Sigmoid colon (tissue), 7 donors: Measurements from ENCODE around the gene GOLGA2. TPM values are rescaled to one million over a fixed set of nuclear protein-coding genes. Genes with fewer than 3 reads are reported as not detected.

ENCODE experiments used
- DNase-seq: peaks from one replicate; pipeline ENCODE4 v3.0.0-alpha.2; 2019
- H3K27ac ChIP-seq, 4 donors: fragments of 200-600 bp; sonication (generic); one replicate each; pipeline ENCODE4 v1.5.1; 2016 to 2019; ENCODE audit warnings: mild to moderate bottlenecking in 1 of 4
- H3K27me3 ChIP-seq, 3 donors: fragments of 200-600 bp; sonication (generic); one replicate each; pipeline ENCODE4 v1.5.1; 2019; ENCODE audit warnings: mild to moderate bottlenecking in 1 of 3
- H3K36me3 ChIP-seq, 4 donors: fragments of 200-600 bp; sonication (generic); one replicate each; pipeline ENCODE4 v1.5.1; 2016 to 2019
- H3K4me1 ChIP-seq, 4 donors: fragments of 200-600 bp; sonication (generic); one replicate each; pipeline ENCODE4 v1.5.1; 2017 to 2019
- H3K4me3 ChIP-seq, 4 donors: fragments of 200-600 bp; sonication (generic); one replicate each; pipeline ENCODE4 v1.5.1; 2017 to 2019; ENCODE audit warnings: mild to moderate bottlenecking in 2 of 4, moderate library complexity in 1 of 4
- H3K9me3 ChIP-seq, 4 donors: fragments of 200-600 bp in 3 of 4; sonication (generic) in 3 of 4; one replicate each; pipeline versions ENCODE4 v1.5.1 to v1.6.1; 2013 to 2019
- CTCF ChIP-seq, 4 experiments: fragments of 450-650 bp in 3 of 4; fragments of 200-600 bp in 1 of 4; IDR thresholded peaks; one replicate each; pipeline ENCODE4 v1.5.1; 2016 to 2019; ENCODE audit warnings: antibody characterized with exemption in 4 of 4, mild to moderate bottlenecking in 3 of 4, moderate library complexity in 2 of 4
- EP300 ChIP-seq, 4 donors: sonication (generic); formaldehyde crosslinking; IDR thresholded peaks; one replicate each; pipeline ENCODE4 v1.6.1; 2017; ENCODE audit warnings: antibody characterized with exemption in 4 of 4
- POLR2A ChIP-seq, 2 donors: fragments of 450-650 bp; IDR thresholded peaks; one replicate each; pipeline ENCODE4 v1.6.1; 2016; ENCODE audit warnings: antibody characterized with exemption in 2 of 2, mild to moderate bottlenecking in 2 of 2, moderate library complexity in 2 of 2
- POLR2AphosphoS5 ChIP-seq, 4 donors: sonication (generic); formaldehyde crosslinking; IDR thresholded peaks; one replicate each; pipeline ENCODE4 v1.6.1; 2017; ENCODE audit warnings: antibody characterized with exemption in 4 of 4
- WGBS, 2 donors: extraction: QIAGEN DNeasy Blood & Tissue Kit; methylation state at CpG; one replicate each; pipeline ENCODE4 v1.1.7; 2013; 5-methylcytosine and 5-hydroxymethylcytosine counted together
- intact Hi-C: fragments of 100-400 bp; cut with DNase I; formaldehyde crosslinking; loops from one replicate; pipeline ENCODE4 v1.15.1; 2023
- polyA plus RNA-seq, 3 donors: library from polyadenylated mRNA; stranded (reverse); fragments of 200-250 nt; gene quantifications; one replicate each; pipeline ENCODE4 v1.2.3, GENCODE V29; 2013
- total RNA-seq, 4 donors: library from RNA; depleted of rRNA; stranded (reverse); fragments of >200 nt; gene quantifications; one replicate each; pipeline ENCODE4 v1.1.0, GENCODE V29; 2016
- donor health status: healthy with polysubstance abuse.
- donor health status: Bipolar disorder and iron deficiency.
- donor health status: healthy.

GOLGA2 gene
- total and polyA plus RNA-seq, 7 donors = 48.1 to 104 (median 82.7) TPM

DNA sequence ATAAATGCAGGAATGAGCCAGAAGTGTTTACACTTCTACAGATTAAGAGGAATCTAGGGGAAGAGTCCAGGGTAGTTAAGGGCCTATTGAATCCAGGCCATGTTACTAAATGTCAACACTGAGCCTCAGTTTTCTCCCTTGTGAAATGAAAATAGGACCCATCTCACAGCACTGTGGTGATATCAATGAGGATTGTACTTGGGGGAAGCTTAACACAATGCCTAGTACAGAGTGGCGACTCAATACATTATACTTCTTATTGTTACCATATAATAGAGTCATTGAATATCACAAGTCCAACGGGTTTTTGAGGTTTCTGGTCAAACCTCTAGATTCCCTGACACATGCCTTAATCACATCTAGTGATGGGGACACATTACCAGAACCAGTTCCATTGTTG, 41.8 kb upstream of the GOLGA2 start:
- H3K9me3 ChIP-seq = no peaks in the 10 kb centered on the region

GRCh38 chr9:128316421-128316820, 40.6 kb upstream of the GOLGA2 start:
- H3K4me3 ChIP-seq = no peak overlapping the region
- TF ChIP-seq EP300 (IDR thresholded peaks at IDR 0.05) (no peak), POLR2AphosphoS5 (IDR thresholded peaks at IDR 0.05) (no peak), POLR2A (IDR thresholded peaks at IDR 0.05) (no peak), CTCF (IDR thresholded peaks at IDR 0.05) (no peak)
- peaks cover 4 to 65% (median 24%) of the 10 kb centered on the region in 4 donors for H3K36me3 ChIP-seq
- WGBS, 2 donors = 83 to 86% methylated on average over 9 of the region's 9 CpGs
- DNase-seq = no peak
- H3K27ac ChIP-seq = no peak overlapping the region
- peaks cover 0 to 5% (median 4%) of the 10 kb centered on the region in 4 donors for H3K4me1 ChIP-seq
- no peaks in the 10 kb centered on the region for H3K27me3 ChIP-seq
- no peaks in the 10 kb centered on the region for H3K9me3 ChIP-seq
- intact Hi-C loops = no loop called here

More for the DNA sequence above, 41.8 kb upstream of the GOLGA2 start:
- no peaks in the 10 kb centered on the region for H3K27me3 ChIP-seq
- TF ChIP-seq POLR2A (IDR thresholded peaks at IDR 0.05) (no peak), POLR2AphosphoS5 (IDR thresholded peaks at IDR 0.05) (no peak), EP300 (IDR thresholded peaks at IDR 0.05) (no peak), CTCF (IDR thresholded peaks at IDR 0.05) (no peak)
- no peak overlapping the region for H3K27ac ChIP-seq
- WGBS, 2 donors = 65 to 80% methylated on average over 2 of the region's 2 CpGs
- peaks cover 4 to 59% (median 23%) of the 10 kb centered on the region in 4 donors for H3K36me3 ChIP-seq
- DNase-seq = no peak
- H3K4me3 ChIP-seq = no peak overlapping the region
- H3K4me1 ChIP-seq = peaks cover 0 to 9% (median 9%) of the 10 kb centered on the region in 4 donors
- intact Hi-C loops = no loop called here

GRCh38 chr9:128314697-128315096, 38.9 kb upstream of the GOLGA2 start:
- Histone ChIP-seq H3K9me3 (no peaks in the 10 kb centered on the region), H3K4me1 (no peaks in the 10 kb centered on the region), H3K27ac (no peak overlapping the region), H3K27me3 (no peaks in the 10 kb centered on the region), H3K36me3 (peaks cover 9 to 82% (median 38%) of the 10 kb centered on the region in 4 donors), H3K4me3 (no peak overlapping the region)
- WGBS, 2 donors = 94 to 96% methylated on average over 4 of the region's 4 CpGs
- TF ChIP-seq EP300 (IDR thresholded peaks at IDR 0.05) (no peak), POLR2AphosphoS5 (IDR thresholded peaks at IDR 0.05) (no peak), CTCF (IDR thresholded peaks at IDR 0.05) (no peak), POLR2A (IDR thresholded peaks at IDR 0.05) (no peak)
- intact Hi-C loops = no loop called here
- DNase-seq = no peak

DNA sequence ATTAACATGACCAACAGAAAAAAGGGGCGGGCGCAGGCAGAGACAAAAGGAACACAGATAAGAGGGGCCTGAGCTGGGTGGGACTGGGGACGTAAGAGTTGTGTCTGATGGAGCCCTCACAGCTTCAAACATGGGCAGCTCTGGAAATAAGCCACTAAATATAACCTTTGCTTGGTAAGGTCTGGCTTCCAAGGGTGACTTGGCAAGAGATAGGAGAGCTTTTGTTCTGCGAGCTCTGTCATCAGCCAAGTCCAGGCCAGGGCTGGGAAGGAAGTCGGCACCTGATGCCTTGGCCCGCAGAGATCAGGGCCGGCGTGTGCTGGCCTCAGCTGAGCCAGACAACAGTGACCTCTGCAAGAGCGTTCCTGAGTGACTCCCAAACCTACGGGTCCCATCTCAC, 34.7 kb upstream of the GOLGA2 start:
- WGBS, 2 donors = 92 to 93% methylated on average over 10 of the region's 10 CpGs
- no peaks in the 10 kb centered on the region for H3K4me1 ChIP-seq
- DNase-seq = no peak
- no peak for TF ChIP-seq POLR2AphosphoS5 (IDR thresholded peaks at IDR 0.05)
- TF ChIP-seq POLR2A (IDR thresholded peaks at IDR 0.05) = no peak
- TF ChIP-seq CTCF (IDR thresholded peaks at IDR 0.05) = no peak
- no peak for TF ChIP-seq EP300 (IDR thresholded peaks at IDR 0.05)
- H3K27me3 ChIP-seq = no peaks in the 10 kb centered on the region
- intact Hi-C loops = no loop called here
- peaks cover 5 to 68% (median 36%) of the 10 kb centered on the region in 4 donors for H3K36me3 ChIP-seq
- H3K9me3 ChIP-seq = no peaks in the 10 kb centered on the region
- H3K27ac ChIP-seq = no peak overlapping the region
- H3K4me3 ChIP-seq = no peak overlapping the region

DNA sequence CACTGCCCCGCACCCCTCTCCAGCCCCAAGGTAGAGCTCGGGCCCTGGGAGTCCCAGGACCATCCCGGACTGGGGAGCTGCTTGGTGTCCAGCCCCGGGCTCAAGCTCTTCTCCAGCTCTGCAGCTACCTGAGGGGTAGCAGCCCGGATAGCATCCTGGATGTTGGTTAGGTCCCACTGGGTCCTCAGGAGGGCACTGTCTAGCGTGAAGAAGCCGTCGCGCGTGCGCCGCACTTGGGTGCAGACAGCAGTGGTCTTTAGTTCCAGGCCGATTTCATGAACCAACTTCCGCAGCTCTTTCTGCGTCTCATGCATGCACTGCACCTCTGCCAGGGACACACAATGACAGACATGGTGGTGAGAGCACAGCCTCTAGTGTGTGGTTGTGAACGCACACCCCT, 33.7 kb upstream of the GOLGA2 start:
- intact Hi-C loops = no loop called here
- peaks cover 5 to 59% (median 29%) of the 10 kb centered on the region in 4 donors for H3K36me3 ChIP-seq

More for the DNA sequence above, 33.7 kb upstream of the GOLGA2 start:
- no peak for DNase-seq
- Histone ChIP-seq H3K27ac (no peak overlapping the region), H3K9me3 (no peaks in the 10 kb centered on the region), H3K4me1 (no peaks in the 10 kb centered on the region), H3K4me3 (no peak overlapping the region), H3K27me3 (no peaks in the 10 kb centered on the region)
- TF ChIP-seq CTCF (IDR thresholded peaks at IDR 0.05) (no peak), EP300 (IDR thresholded peaks at IDR 0.05) (no peak), POLR2AphosphoS5 (IDR thresholded peaks at IDR 0.05) (no peak), POLR2A (IDR thresholded peaks at IDR 0.05) (no peak)
- 97% methylated on average over 16 of the region's 16 CpGs for WGBS, 2 donors
